Stimulated activated CD8-positive, alpha-beta memory T cell treated with anti-CD3 and anti-CD28 coated beads, Interleukin-15, amount 100 ng/mL, for 1 hour (primary cell): ENCODE results near the gene UBE2G2.

Experiments used
- DNase-seq: peaks from one replicate; pipeline ENCODE4 v3.0.0-alpha.2; 2020; ENCODE audit warnings: low read depth

UBE2G2 gene

GRCh38 chr21:44763451-44764318 lies 37.9 kb downstream of the UBE2G2 start:
- DNase-seq, result no peak

GRCh38 chr21:44763050-44763378 lies 38.6 kb downstream of the UBE2G2 start:
- no peak for DNase-seq

GRCh38 chr21:44762221-44763049 lies 39.2 kb downstream of the UBE2G2 start:
- no peak for DNase-seq

- no peak for DNase-seq
Observed at GRCh38 chr21:44761747-44762208, 39.8 kb downstream of the UBE2G2 start.

- DNase-seq, result no peak
Observed at GRCh38 chr21:44761011-44761729, 40.5 kb downstream of the UBE2G2 start.

GRCh38 chr21:44760376-44760775 lies 41.2 kb downstream of the UBE2G2 start:
- DNase-seq, result no peak

- no peak for DNase-seq
Observed at GRCh38 chr21:44759628-44760285, 41.9 kb downstream of the UBE2G2 start.

- no peak for DNase-seq
Observed at GRCh38 chr21:44758781-44759627, 42.6 kb downstream of the UBE2G2 start.

GRCh38 chr21:44758141-44758561 lies 43.5 kb downstream of the UBE2G2 start:
- DNase-seq, result no peak

- no peak for DNase-seq
Observed at GRCh38 chr21:44757731-44758130, 43.9 kb downstream of the UBE2G2 start.

GRCh38 chr21:44756423-44757185 lies 45.0 kb downstream of the UBE2G2 start:
- no peak for DNase-seq

- DNase-seq, result no peak
Observed at GRCh38 chr21:44755227-44755626, 46.4 kb downstream of the UBE2G2 start.

- no peak for DNase-seq
Observed at GRCh38 chr21:44753357-44753756, 48.3 kb downstream of the UBE2G2 start.

GRCh38 chr21:44752671-44753235 lies 48.9 kb downstream of the UBE2G2 start:
- DNase-seq, result no peak

- DNase-seq, result no peak
Observed at GRCh38 chr21:44751799-44752636, 49.6 kb downstream of the UBE2G2 start.

GRCh38 chr21:44751186-44751798 lies 50.3 kb downstream of the UBE2G2 start:
- no peak for DNase-seq

GRCh38 chr21:44750675-44751025 lies 51.0 kb downstream of the UBE2G2 start:
- DNase-seq, result no peak
